NCI-H1105 treated with DMSO at 0.1 percent for 48 hours (cell line): Measurements from ENCODE around the gene ABCA7.

ENCODE experiments used
- DNase-seq: peaks from one replicate; lab custom pipeline; 2025; lab: John Stamatoyannopoulos, UW

The ABCA7 gene

GRCh38 chr19:1072371-1073015 is 32.6 kb downstream of the ABCA7 start:
- no peak for DNase-seq

GRCh38 chr19:1073063-1073955 is 33.4 kb downstream of the ABCA7 start:
- no peak for DNase-seq

- no peak for DNase-seq
These were observed 34.1 kb downstream of the ABCA7 start for GRCh38 chr19:1073956-1074517.

GRCh38 chr19:1074544-1075283 is 34.8 kb downstream of the ABCA7 start:
- DNase-seq, result peak; percentile 86

- DNase-seq, result no peak
These were observed 36.1 kb downstream of the ABCA7 start for GRCh38 chr19:1076046-1076386.

- DNase-seq, result no peak
These were observed 37.0 kb downstream of the ABCA7 start for GRCh38 chr19:1076951-1077350.

GRCh38 chr19:1079566-1080111 is 39.7 kb downstream of the ABCA7 start:
- no peak for DNase-seq

- no peak for DNase-seq
These were observed 40.7 kb downstream of the ABCA7 start for GRCh38 chr19:1080360-1081161.

- peak; percentile 65 for DNase-seq
These were observed 41.6 kb downstream of the ABCA7 start for GRCh38 chr19:1081301-1082164.

- DNase-seq, result peak; percentile 93
These were observed 42.4 kb downstream of the ABCA7 start for GRCh38 chr19:1082165-1082927.

- no peak for DNase-seq
These were observed 43.3 kb downstream of the ABCA7 start for GRCh38 chr19:1082928-1083816.

- DNase-seq, result peak; percentile 44
These were observed 44.3 kb downstream of the ABCA7 start for GRCh38 chr19:1084024-1084868.

GRCh38 chr19:1085053-1085658 is 45.2 kb downstream of the ABCA7 start:
- DNase-seq, result no peak

GRCh38 chr19:1085676-1086442 is 46.0 kb downstream of the ABCA7 start:
- no peak for DNase-seq

- no peak for DNase-seq
These were observed 46.7 kb downstream of the ABCA7 start for GRCh38 chr19:1086613-1087012.

GRCh38 chr19:1087813-1088415 is 48.0 kb downstream of the ABCA7 start:
- DNase-seq, result no peak
